Ureter (tissue), 1 donor: ENCODE data around the gene KIAA0825. TPM values are rescaled to one million over a fixed set of nuclear protein-coding genes. Genes with fewer than 3 reads are reported as not detected.

Experiments
- DNase-seq: peaks from one replicate; pipeline ENCODE4 v3.0.0-alpha.2; 2020; ENCODE audit warnings: low spot score
- total RNA-seq: library from RNA; stranded (reverse); gene quantifications from one replicate; pipeline ENCODE4 v1.2.4, GENCODE V29; 2023
- donor health status: DM: yes; HTN: yes; CAD: no.

Gene KIAA0825
- total RNA-seq = 5.9 TPM

GRCh38 chr5:94618493-94619328 is at the start of gene KIAA0825, which contains the start of gene SLF1:
KIAA0825 (minus strand) TSS chr5:94618604; CDS start chr5:94537126, 81,478 bp downstream.
SLF1 (plus strand) TSS chr5:94618669; CDS start chr5:94628811, 10,142 bp downstream.
- DNase-seq = peak; percentile 91

DNA sequence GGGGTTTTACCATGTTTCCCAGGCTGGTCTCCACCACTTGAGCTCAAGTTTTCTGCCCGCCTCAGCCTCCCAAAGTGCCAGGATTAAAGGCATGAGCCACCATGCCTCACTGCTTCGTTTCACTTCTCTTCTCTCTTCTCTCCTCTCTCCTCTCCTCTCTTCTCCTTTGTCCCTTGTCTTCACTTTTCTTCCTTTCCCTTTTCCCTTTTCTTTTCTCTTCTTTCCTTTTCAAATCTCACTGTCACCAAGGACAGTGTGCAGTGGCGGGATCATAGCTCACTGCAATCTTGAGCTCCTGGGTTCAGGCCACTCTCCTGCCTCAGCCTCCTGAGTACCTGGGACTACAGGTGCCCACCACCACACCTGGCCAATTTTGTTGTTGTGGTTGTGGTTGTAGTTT is 49.5 kb upstream of the KIAA0825 start:
- DNase-seq = no peak

DNA sequence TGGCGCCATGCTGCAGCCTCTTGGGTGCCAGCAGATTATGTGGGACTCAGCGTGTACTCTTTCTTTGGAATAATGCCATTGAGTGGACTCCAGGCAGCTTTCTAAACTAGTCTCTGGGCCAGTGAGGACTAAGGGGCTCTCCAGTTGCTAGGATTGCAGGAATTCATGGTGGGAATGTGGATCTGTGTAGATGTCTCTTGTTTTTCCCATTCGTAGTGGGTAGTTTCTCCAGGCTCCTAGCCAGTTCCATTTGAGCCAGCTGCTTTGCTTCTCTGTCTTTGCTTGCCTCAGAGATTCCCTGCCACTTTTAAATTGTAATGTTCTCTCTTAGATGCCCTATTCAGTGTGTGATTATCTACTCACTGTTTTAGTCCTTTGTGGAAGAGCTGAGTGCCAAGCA is 42.7 kb upstream of the KIAA0825 start:
- DNase-seq = no peak

DNA sequence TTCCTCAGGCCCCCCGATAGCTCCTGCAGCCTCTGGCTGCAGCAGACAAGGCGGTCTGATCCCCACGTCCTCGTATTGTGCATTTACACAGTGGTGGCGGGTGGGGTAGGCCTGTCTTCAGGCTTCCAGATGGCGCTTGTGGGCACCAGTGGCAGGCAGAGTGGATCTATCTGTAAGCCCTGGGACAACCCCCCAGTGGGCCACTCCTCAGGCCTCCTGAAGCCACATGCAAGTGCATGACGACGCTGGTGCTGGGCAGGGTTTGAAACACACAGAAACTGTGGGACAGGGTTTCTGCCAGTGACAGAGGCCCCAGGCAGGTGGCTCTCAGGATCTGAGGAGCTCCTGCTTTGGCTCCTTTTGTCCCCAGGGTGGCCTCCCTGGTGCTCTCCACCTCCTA is 42.1 kb upstream of the KIAA0825 start:
- DNase-seq = no peak

- DNase-seq = no peak
Observed at GRCh38 chr5:94658272-94658671, 39.9 kb upstream of the KIAA0825 start.

DNA sequence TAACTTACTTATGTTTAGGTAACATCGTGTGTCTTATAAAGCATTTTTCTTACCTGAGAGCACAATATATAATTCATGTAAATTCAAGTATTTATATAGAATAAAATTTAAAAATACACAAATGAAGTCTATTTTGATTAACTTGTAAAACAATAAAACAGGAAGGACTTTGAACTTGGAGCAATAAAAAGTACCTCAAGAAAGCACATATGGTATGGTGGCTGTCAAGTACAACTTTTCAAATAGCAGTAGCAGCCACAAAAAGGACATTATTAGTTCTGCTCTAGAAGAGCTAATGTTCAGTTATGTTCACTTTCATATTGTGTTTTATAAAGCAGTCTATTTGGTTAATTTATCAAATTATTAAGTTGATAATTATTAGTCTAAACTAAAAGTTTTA is 31.5 kb upstream of the KIAA0825 start:
- DNase-seq = no peak

DNA sequence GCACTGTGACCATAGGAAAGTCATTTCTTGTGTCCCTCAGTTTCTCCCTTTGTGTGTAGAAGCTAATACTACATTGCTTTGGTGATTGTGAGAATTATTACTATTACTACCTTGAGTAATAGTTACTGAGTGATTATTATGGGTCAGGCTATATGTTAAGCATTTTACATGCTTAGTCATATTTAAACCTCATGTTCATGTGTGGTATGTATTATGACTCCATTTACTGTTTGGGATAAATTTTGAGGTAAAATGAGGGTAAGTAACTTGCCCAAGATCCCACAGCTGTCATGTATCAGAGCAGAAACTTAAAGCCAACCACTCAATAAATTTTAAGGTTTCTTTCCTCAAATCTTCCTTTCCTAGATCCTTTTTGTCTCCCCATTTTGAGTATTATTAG is 28.4 kb upstream of the KIAA0825 start:
- no peak for DNase-seq

GRCh38 chr5:94645053-94645452 is 26.6 kb upstream of the KIAA0825 start:
- DNase-seq = no peak

DNA sequence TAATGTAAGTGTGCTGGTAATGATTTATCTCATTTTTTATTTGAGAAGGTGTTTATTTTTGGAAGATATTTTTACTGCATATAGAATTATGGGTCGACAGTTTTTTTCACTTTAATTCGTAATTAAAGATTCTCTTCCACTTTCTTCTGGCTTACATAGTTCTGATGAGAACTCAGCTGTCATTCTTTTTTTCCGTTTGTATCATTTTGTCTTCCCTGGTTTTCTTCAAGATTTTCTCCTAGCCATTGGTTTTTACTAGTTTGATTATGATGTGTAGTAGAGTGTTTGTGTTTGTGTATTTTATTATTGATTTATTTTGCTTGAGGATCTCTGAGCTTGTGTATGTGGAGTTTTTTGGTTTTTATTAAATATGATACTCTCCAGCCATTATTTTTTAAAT is 21.8 kb upstream of the KIAA0825 start:
- DNase-seq = no peak

DNA sequence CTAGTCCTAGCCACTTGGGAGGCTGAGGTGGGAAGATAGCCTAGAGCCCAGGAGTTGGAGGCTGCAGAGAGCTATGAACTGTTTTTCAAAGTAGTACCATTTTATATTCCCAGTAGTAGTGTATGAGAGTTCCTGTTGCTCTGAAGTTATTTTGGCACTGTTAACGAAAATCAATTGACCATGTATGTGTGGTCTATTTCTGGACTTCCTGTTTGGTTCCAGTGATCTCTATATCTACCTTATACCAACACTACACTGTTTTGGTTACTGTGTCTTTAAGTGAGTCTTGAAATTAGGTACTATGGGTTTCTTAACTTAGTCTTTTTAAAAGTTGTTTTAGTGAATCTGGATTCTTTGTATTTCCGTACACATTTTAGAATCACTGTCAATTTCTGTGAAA is 13.6 kb upstream of the KIAA0825 start:
- DNase-seq = no peak

- DNase-seq = no peak
Observed at GRCh38 chr5:94627191-94627590, 8.8 kb upstream of the KIAA0825 start.

- DNase-seq = no peak
Observed at GRCh38 chr5:94623877-94624276, 5.5 kb upstream of the KIAA0825 start.

- no peak for DNase-seq
Observed at GRCh38 chr5:94623011-94623410, 4.6 kb upstream of the KIAA0825 start.

DNA sequence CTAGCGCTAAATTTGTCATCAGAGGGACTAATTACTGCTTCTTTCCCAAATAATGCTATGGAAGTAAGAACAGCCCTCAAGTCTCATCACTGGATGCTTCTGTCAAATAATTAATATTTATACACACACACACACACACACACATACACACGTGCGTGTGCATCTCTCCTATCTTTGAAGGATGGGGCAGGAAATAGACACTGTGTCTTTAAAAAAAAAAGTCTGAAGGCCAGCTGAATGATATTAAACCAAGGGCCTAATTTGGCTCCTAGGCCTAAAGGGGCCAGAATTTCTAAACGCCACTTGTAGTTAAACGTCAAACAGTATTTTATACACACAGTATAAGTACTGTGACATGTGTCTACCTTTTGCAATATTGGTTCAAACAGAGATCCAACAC is 3.4 kb upstream of the KIAA0825 start:
- no peak for DNase-seq

- no peak for DNase-seq
Observed at GRCh38 chr5:94620256-94620655, 1.9 kb upstream of the KIAA0825 start.

GRCh38 chr5:94618029-94618492 is 343 bp downstream of the KIAA0825 start:
- DNase-seq = peak; percentile 55

GRCh38 chr5:94615862-94616261 is 2.5 kb downstream of the KIAA0825 start:
- no peak for DNase-seq

GRCh38 chr5:94614156-94614805 is 4.1 kb downstream of the KIAA0825 start:
- DNase-seq = no peak

GRCh38 chr5:94613583-94613982 is 4.8 kb downstream of the KIAA0825 start:
- no peak for DNase-seq

DNA sequence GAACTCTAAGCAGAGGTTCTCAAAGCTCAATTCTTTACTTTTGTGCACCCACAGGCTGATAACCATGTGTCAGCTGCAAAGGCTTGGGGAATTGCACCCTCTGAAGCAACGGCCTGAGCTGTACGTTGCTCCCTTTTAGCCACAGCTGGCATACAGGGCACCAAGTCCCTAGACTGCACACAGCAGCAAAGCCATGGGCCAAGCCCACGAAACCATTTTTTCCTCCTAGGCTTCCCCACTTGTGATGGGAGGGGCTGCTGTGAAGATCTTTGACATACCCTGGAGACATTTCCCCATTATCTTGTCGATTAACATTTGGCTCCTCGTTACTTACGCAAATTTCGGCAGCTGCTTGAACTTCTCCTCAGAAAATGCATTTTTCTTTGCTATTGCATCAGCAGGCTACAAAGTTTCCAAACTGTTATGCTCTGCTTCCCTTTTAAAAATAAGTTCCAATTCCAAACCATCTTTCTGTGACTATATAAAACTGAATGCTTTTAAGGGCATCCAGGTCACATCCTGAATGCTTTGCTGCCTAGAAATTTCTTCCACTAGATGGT is 23.0 kb downstream of the KIAA0825 start:
- DNase-seq = no peak

GRCh38 chr5:94577466-94578245 is 40.7 kb downstream of the KIAA0825 start:
- DNase-seq = no peak

GRCh38 chr5:94575196-94575595 is 43.2 kb downstream of the KIAA0825 start:
- DNase-seq = no peak
